ENCODE data around the gene PTGES.

The PTGES gene

GRCh38 chr9:129739432-129739831, 13.4 kb downstream of the PTGES start:
- TF ChIP-seq REST (IDR thresholded peaks at IDR 0.05; ENCODE audit: low read depth) (no peak), CEBPB (IDR thresholded peaks at IDR 0.05) (no peak), YY1 (IDR thresholded peaks at IDR 0.05; ENCODE audit: low read depth) (no peak), EGR1 (IDR thresholded peaks at IDR 0.05) (no peak), ZBTB7A (IDR thresholded peaks at IDR 0.05; ENCODE audit: low read depth) (no peak), TEAD4 (IDR thresholded peaks at IDR 0.05) (no peak), RAD21 (IDR thresholded peaks at IDR 0.05; ENCODE audit: low read depth) (no peak), NFIC (IDR thresholded peaks at IDR 0.05) (no peak), TAF1 (IDR thresholded peaks at IDR 0.05; ENCODE audit: low read depth) (no peak), MAX (IDR thresholded peaks at IDR 0.05) (no peak), EP300 (IDR thresholded peaks at IDR 0.05; ENCODE audit: borderline replicate concordance) (no peak), USF1 (IDR thresholded peaks at IDR 0.05) (no peak), FOXM1 (IDR thresholded peaks at IDR 0.05; ENCODE audit: borderline replicate concordance, low read depth) (no peak)

GRCh38 chr9:129737479-129738274, 15.2 kb downstream of the PTGES start:
- TF ChIP-seq TCF12 (IDR thresholded peaks at IDR 0.05; ENCODE audit: low read depth) (peak; percentile 38; the same call in 1 of the 2 replicates), RAD21 (IDR thresholded peaks at IDR 0.05; ENCODE audit: low read depth) (peak; percentile 83), CEBPB (IDR thresholded peaks at IDR 0.05) (no peak), ZBTB7A (IDR thresholded peaks at IDR 0.05; ENCODE audit: low read depth) (peak; percentile 82), YY1 (IDR thresholded peaks at IDR 0.05; ENCODE audit: low read depth) (peak; percentile 66; the same call in 1 of the 2 replicates), TEAD4 (IDR thresholded peaks at IDR 0.05) (no peak), EGR1 (IDR thresholded peaks at IDR 0.05) (no peak), CREB1 (IDR thresholded peaks at IDR 0.05; ENCODE audit: low read depth) (no peak)

GRCh38 chr9:129736334-129736733, 16.5 kb downstream of the PTGES start:
- no peak for TF ChIP-seq TEAD4 (IDR thresholded peaks at IDR 0.05)
- no peak for TF ChIP-seq ZBTB7A (IDR thresholded peaks at IDR 0.05; ENCODE audit: low read depth)
- TF ChIP-seq RAD21 (IDR thresholded peaks at IDR 0.05; ENCODE audit: low read depth): no peak
- no peak for TF ChIP-seq EGR1 (IDR thresholded peaks at IDR 0.05)
- no peak for TF ChIP-seq EP300 (IDR thresholded peaks at IDR 0.05; ENCODE audit: borderline replicate concordance)
- TF ChIP-seq NFIC (IDR thresholded peaks at IDR 0.05): no peak
- no peak for TF ChIP-seq TCF12 (IDR thresholded peaks at IDR 0.05; ENCODE audit: low read depth)
- TF ChIP-seq CREB1 (IDR thresholded peaks at IDR 0.05; ENCODE audit: low read depth): no peak
- no peak for TF ChIP-seq TAF1 (IDR thresholded peaks at IDR 0.05; ENCODE audit: low read depth)
- TF ChIP-seq MAX (IDR thresholded peaks at IDR 0.05): no peak
- no peak for TF ChIP-seq CEBPB (IDR thresholded peaks at IDR 0.05)
- TF ChIP-seq USF1 (IDR thresholded peaks at IDR 0.05): no peak
- TF ChIP-seq REST (IDR thresholded peaks at IDR 0.05; ENCODE audit: low read depth): no peak
- TF ChIP-seq FOXM1 (IDR thresholded peaks at IDR 0.05; ENCODE audit: borderline replicate concordance, low read depth): no peak
- no peak for TF ChIP-seq YY1 (IDR thresholded peaks at IDR 0.05; ENCODE audit: low read depth)

- no peak for TF ChIP-seq TCF12 (IDR thresholded peaks at IDR 0.05; ENCODE audit: low read depth)
- no peak for TF ChIP-seq FOXM1 (IDR thresholded peaks at IDR 0.05; ENCODE audit: borderline replicate concordance, low read depth)
These were observed 17.3 kb downstream of the PTGES start for GRCh38 chr9:129735546-129735945.

- TF ChIP-seq EP300 (IDR thresholded peaks at IDR 0.05; ENCODE audit: borderline replicate concordance): no peak
- TF ChIP-seq FOXM1 (IDR thresholded peaks at IDR 0.05; ENCODE audit: borderline replicate concordance, low read depth): no peak
- no peak for TF ChIP-seq NFIC (IDR thresholded peaks at IDR 0.05)
- TF ChIP-seq YY1 (IDR thresholded peaks at IDR 0.05; ENCODE audit: low read depth): no peak
- no peak for TF ChIP-seq MAX (IDR thresholded peaks at IDR 0.05)
- no peak for TF ChIP-seq CREB1 (IDR thresholded peaks at IDR 0.05; ENCODE audit: low read depth)
- no peak for TF ChIP-seq TAF1 (IDR thresholded peaks at IDR 0.05; ENCODE audit: low read depth)
- no peak for TF ChIP-seq REST (IDR thresholded peaks at IDR 0.05; ENCODE audit: low read depth)
- no peak for TF ChIP-seq TCF12 (IDR thresholded peaks at IDR 0.05; ENCODE audit: low read depth)
- no peak for TF ChIP-seq EGR1 (IDR thresholded peaks at IDR 0.05)
- TF ChIP-seq USF1 (IDR thresholded peaks at IDR 0.05): no peak
- TF ChIP-seq CEBPB (IDR thresholded peaks at IDR 0.05): no peak
These were observed 19.2 kb downstream of the PTGES start for GRCh38 chr9:129733632-129733953.

All from Ishikawa (cell line).